GM12891 (cell line): ENCODE results near the gene AIMP1.

Experiments used
- POLR2AphosphoS5 ChIP-seq: IDR thresholded peaks from 2 replicates; pipeline ENCODE4 v1.6.1; 2011; ENCODE audit warnings: low read depth, low read length, control low read depth
- TAF1 ChIP-seq: IDR thresholded peaks from 2 replicates; pipeline ENCODE4 v1.6.1; 2011; ENCODE audit warnings: low read depth, low read length, control low read depth

GRCh38 chr4:106334741-106335470, 18.6 kb downstream of the AIMP1 start:
- no peak for TF ChIP-seq TAF1
- no peak for TF ChIP-seq POLR2AphosphoS5
